Stomach (tissue), 9 donors: Measurements from ENCODE around the gene ZBP1. TPM values are rescaled to one million over a fixed set of nuclear protein-coding genes. Genes with fewer than 3 reads are reported as not detected.

Experiments used
- DNase-seq, 2 donors: peaks; one replicate each; pipeline versions ENCODE4 v3.0.0 to v3.0.0-alpha.2; 2013 to 2019
- H3K27ac ChIP-seq, 5 donors: fragments of 200-600 bp in 4 of 5; sonication (generic) in 4 of 5; one replicate each; pipeline ENCODE4 v1.5.1; 2013 to 2019; ENCODE audit warnings: mild to moderate bottlenecking in 1 of 5, moderate library complexity in 1 of 5
- H3K27me3 ChIP-seq, 3 donors: fragments of 200-600 bp; sonication (generic); one replicate each; pipeline ENCODE4 v1.5.1; 2017 to 2019; ENCODE audit warnings: mixed run types in 1 of 3
- H3K36me3 ChIP-seq, 4 donors: fragments of 200-600 bp; sonication (generic); 1 replicate in 3 of 4; 2 replicates in 1 of 4; pipeline ENCODE4 v1.5.1; 2016 to 2019
- H3K4me1 ChIP-seq, 4 donors: fragments of 200-600 bp; sonication (generic); one replicate each; pipeline ENCODE4 v1.5.1; 2016 to 2019
- H3K4me3 ChIP-seq, 4 donors: fragments of 200-600 bp; sonication (generic) in 3 of 4; one replicate each; pipeline ENCODE4 v1.5.1; 2016 to 2019; ENCODE audit warnings: mild to moderate bottlenecking in 1 of 4
- H3K9me3 ChIP-seq, 4 donors: fragments of 200-600 bp; sonication (generic); one replicate each; pipeline ENCODE4 v1.5.1; 2016 to 2019
- CTCF ChIP-seq, 7 experiments: fragments of 450-650 bp in 4 of 7; fragments of 200-600 bp in 3 of 7; sonication (generic) in 3 of 7; IDR thresholded peaks; one replicate each; pipeline ENCODE4 v1.5.1; 2016 to 2019; ENCODE audit warnings: antibody characterized with exemption in 7 of 7, control low read depth in 2 of 7, mild to moderate bottlenecking in 1 of 7
- EP300 ChIP-seq: sonication (generic); formaldehyde crosslinking; IDR thresholded peaks from one replicate; pipeline ENCODE4 v1.6.1; 2017; ENCODE audit warnings: antibody characterized with exemption
- POLR2A ChIP-seq, 4 donors: fragments of 450-650 bp; IDR thresholded peaks; one replicate each; pipeline ENCODE4 v1.6.1; 2016; ENCODE audit warnings: antibody characterized with exemption in 4 of 4, control low read depth in 2 of 4, mild to moderate bottlenecking in 1 of 4, moderate library complexity in 1 of 4
- POLR2AphosphoS5 ChIP-seq, 3 donors: sonication (generic); formaldehyde crosslinking; IDR thresholded peaks; one replicate each; pipeline ENCODE4 v1.6.1; 2016; ENCODE audit warnings: antibody characterized with exemption in 3 of 3
- WGBS, 5 donors: extraction: QIAGEN DNeasy Blood & Tissue Kit in 3 of 5; methylation state at CpG; one replicate each; pipeline versions ENCODE4 v1.1.5 to v1.1.7; 2013 to 2018; 5-methylcytosine and 5-hydroxymethylcytosine counted together
- intact Hi-C: fragments of 100-400 bp; cut with DNase I; formaldehyde crosslinking; loops from one replicate; pipeline ENCODE4 v1.15.1; 2023; ENCODE audit warnings: low total_unique reads
- polyA plus RNA-seq, 3 donors: library from polyadenylated mRNA; stranded (reverse); fragments of 200-250 nt; gene quantifications; one replicate each; pipeline ENCODE4 v1.2.3, GENCODE V29; 2013
- total RNA-seq, 5 donors: library from RNA; depleted of rRNA; stranded (reverse); fragments of >200 nt; gene quantifications; one replicate each; pipeline versions ENCODE4 v1.1.0 to v1.2.3, GENCODE V29; 2014 to 2016
- donor health status: healthy with polysubstance abuse.
- donor health status: Bipolar disorder and iron deficiency.
- donor health status: healthy.

The ZBP1 gene
- total and polyA plus RNA-seq, 8 donors = 0.37 to 0.60 TPM; not detected in 6

DNA sequence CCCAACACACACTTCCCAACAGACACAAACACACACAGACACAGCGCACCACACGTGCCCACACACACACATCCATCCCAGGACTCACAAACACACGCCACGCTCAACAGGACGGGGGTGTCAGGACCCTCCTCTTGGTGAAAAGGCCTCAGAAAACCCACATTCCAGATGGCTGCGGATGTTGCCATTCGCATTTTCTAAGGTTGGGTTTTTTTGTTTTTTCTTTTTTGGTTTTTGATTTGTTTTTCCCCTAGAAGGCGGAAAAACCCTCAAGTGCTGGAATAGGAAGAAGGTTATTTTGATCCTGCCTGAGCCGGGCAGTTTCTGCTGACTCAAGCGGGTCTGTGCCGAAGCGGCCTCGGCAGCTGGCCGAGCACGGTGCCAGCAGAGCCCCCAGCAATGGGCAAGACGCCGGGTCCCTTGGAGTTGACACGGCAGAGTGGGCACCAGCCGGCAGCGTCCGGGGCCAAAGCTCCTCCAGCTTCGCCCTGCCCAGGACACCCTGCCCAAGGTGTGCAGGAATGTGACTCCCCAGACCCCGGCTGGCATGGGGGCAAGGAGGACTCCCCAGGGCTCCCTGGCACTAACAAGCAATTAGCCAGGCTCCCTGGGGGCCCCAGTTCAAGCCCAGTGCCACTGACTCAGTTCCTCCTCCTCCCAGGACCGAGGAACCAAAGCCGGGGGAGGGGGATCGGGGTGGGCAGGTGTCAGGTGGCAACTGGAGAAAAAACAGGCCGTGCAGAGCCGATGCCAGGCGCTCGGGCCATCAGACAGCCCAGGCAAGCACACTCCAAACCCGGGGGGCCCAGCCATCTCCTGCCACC lies 40.9 kb upstream of the ZBP1 start:
- DNase-seq = peak; percentile 22 to 47
- intact Hi-C loops = no loop called here
- Histone ChIP-seq H3K36me3 (peaks cover 10 to 35% (median 30%) of the 10 kb centered on the region in 4 donors), H3K27me3 (no peaks in the 10 kb centered on the region), H3K27ac (no peak overlapping the region), H3K4me1 (peaks cover 0 to 21% (median 13%) of the 10 kb centered on the region in 4 donors), H3K4me3 (no peak overlapping the region), H3K9me3 (no peaks in the 10 kb centered on the region)
- WGBS, 5 donors = 70 to 86% (median 82%) methylated on average over 28 to 31 of the region's 31 CpGs
- TF ChIP-seq EP300 = no peak
- no peak for TF ChIP-seq CTCF (IDR thresholded peaks at IDR 0.05)
- no peak for TF ChIP-seq POLR2A (IDR thresholded peaks at IDR 0.05)
- no peak for TF ChIP-seq POLR2AphosphoS5 (IDR thresholded peaks at IDR 0.05)

DNA sequence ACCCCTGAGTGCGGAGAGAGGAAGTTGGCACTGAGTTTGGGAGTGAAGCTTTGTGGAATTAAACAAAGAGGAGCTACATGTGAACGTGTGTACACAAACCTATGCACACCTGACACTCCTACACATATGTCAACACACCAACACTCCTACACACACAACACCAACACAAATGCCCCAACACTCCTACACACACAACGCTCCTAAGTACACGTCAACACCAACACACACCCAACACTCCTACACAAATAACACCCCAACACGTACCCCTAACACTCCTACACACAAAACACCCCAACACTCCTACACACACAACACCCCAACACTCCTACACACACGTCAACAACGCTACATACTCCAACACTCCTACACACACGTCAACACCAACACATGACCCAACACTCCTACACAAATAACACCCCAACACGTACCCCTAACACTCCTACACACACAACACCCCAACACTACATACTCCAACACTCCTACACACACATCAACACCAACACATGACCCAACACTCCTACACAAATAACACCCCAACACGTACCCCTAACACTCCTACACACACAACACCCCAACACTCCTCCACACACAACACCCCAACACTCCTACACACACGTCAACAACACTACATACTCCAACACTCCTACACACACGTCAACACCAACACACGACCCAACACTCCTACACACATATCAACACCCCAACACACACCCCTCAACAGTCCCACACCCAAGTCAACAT lies 40.1 kb upstream of the ZBP1 start:
- WGBS, 5 donors = 84 to 88% (median 86%) methylated on average over 13 of the region's 13 CpGs
- Histone ChIP-seq H3K4me1 (peaks cover 0 to 21% (median 13%) of the 10 kb centered on the region in 4 donors), H3K27me3 (no peaks in the 10 kb centered on the region), H3K36me3 (peaks cover 10 to 40% (median 33%) of the 10 kb centered on the region in 4 donors), H3K27ac (no peak overlapping the region), H3K9me3 (no peaks in the 10 kb centered on the region), H3K4me3 (no peak overlapping the region)
- TF ChIP-seq POLR2AphosphoS5 (IDR thresholded peaks at IDR 0.05) (no peak), CTCF (IDR thresholded peaks at IDR 0.05) (no peak), EP300 (no peak), POLR2A (IDR thresholded peaks at IDR 0.05) (no peak)
- peak; percentile 0 to 22 for DNase-seq
- intact Hi-C loops = no loop called here

DNA sequence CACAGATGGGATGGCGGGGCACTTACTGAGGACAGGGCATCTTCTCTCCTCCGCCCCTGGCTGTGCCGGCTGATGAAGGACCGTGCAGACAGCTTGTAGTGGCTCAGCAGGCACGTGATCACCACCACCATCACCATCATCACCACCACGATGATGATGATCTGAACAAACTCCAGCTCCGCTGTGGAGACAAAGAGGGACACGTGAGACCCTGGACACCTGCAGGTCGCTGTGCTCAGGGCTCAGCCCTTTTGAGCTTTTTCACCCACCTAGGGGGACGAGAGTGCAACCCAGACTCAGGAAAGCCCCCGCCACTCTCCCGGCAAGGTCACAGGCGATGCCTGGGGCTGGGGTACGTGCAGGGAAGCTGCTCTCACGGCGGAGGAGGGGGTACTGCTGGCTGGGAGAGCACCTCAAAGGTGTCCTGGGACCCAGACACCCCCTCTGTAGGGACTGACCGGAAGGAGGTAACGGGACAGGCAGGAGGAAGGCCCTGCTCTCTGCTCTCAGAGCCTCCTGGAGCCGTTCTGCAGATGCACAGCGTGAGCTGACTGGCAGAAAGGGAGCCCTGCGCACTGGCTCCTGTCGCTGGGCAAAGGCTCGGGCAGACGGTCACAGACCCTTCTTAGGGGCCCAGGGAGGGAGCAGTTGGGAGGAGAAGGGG lies 39.4 kb upstream of the ZBP1 start:
- peak; percentile 1 to 18 for DNase-seq
- intact Hi-C loops = no loop called here
- Histone ChIP-seq H3K4me1 (peaks cover 0 to 22% (median 15%) of the 10 kb centered on the region in 4 donors), H3K27me3 (no peaks in the 10 kb centered on the region), H3K36me3 (peaks cover 10 to 40% (median 33%) of the 10 kb centered on the region in 4 donors), H3K27ac (no peak overlapping the region), H3K9me3 (no peaks in the 10 kb centered on the region), H3K4me3 (no peak overlapping the region)
- TF ChIP-seq CTCF (IDR thresholded peaks at IDR 0.05) (no peak), POLR2AphosphoS5 (IDR thresholded peaks at IDR 0.05) (no peak), EP300 (no peak), POLR2A (IDR thresholded peaks at IDR 0.05) (no peak)
- WGBS, 5 donors = 90 to 94% (median 91%) methylated on average over 22 to 24 of the region's 24 CpGs
